Thyroid gland (tissue), 4 donors: ENCODE results near the gene CACNA1D. TPM values are rescaled to one million over a fixed set of nuclear protein-coding genes. Genes with fewer than 3 reads are reported as not detected.

ENCODE experiments used
- DNase-seq, 2 donors: peaks; one replicate each; pipeline ENCODE4 v3.0.0-alpha.2; 2019
- H3K27ac ChIP-seq, 3 donors: fragments of 200-600 bp; sonication (generic); 1 replicate in 2 of 3; 2 replicates in 1 of 3; pipeline ENCODE4 v1.5.1; 2016 to 2019; ENCODE audit warnings: mild to moderate bottlenecking in 1 of 3, moderate library complexity in 1 of 3
- H3K27me3 ChIP-seq: fragments of 200-600 bp; sonication (generic); one replicate; pipeline ENCODE4 v1.5.1; 2019
- H3K36me3 ChIP-seq, 2 donors: fragments of 200-600 bp; sonication (generic); one replicate each; pipeline ENCODE4 v1.5.1; 2016 to 2019
- H3K4me1 ChIP-seq, 2 donors: fragments of 200-600 bp; sonication (generic); one replicate each; pipeline ENCODE4 v1.5.1; 2017 to 2019
- H3K4me3 ChIP-seq, 3 donors: fragments of 200-600 bp; sonication (generic); replicated peaks in 1 of 3; 1 replicate in 2 of 3; 2 replicates in 1 of 3; pipeline ENCODE4 v1.5.1; 2016; ENCODE audit warnings: mild to moderate bottlenecking in 1 of 3
- H3K9me3 ChIP-seq: fragments of 200-600 bp; sonication (generic); one replicate; pipeline ENCODE4 v1.5.1; 2017
- POLR2A ChIP-seq, 2 donors: fragments of 450-650 bp; IDR thresholded peaks; one replicate each; pipeline ENCODE4 v1.6.1; 2017; ENCODE audit warnings: antibody characterized with exemption in 2 of 2, mild to moderate bottlenecking in 2 of 2, moderate library complexity in 1 of 2
- WGBS, 2 donors: methylation state at CpG; one replicate each; pipeline ENCODE4 v1.1.5; 2017; 5-methylcytosine and 5-hydroxymethylcytosine counted together
- intact Hi-C: fragments of 100-400 bp; cut with DNase I; formaldehyde crosslinking; loops from one replicate; pipeline ENCODE4 v1.15.1; 2023
- small RNA-seq: library from RNA; depleted of rRNA; stranded (forward); fragments of <200 nt; gene quantifications from one replicate; pipeline ENCODE3, GENCODE V24; 2016
- total RNA-seq, 4 donors: library from RNA; depleted of rRNA; stranded (reverse); fragments of >200 nt; gene quantifications; one replicate each; pipeline ENCODE4 v1.2.3, GENCODE V29; 2016
- TF ChIP-seq, protein P1 (sequence below), 6 experiments: fragments of 200-600 bp in 3 of 6; fragments of 450-650 bp in 3 of 6; sonication (generic) in 3 of 6; IDR thresholded peaks; one replicate each; pipeline ENCODE4 v1.5.1; 2016 to 2019; ENCODE audit warnings: antibody characterized with exemption in 6 of 6, mild to moderate bottlenecking in 2 of 6, inconsistent platforms in 1 of 6, moderate library complexity in 1 of 6

Gene CACNA1D
- total RNA-seq, 4 donors from 2014 or later, result 7.1 to 46.1 (median 27.3) TPM

DNA sequence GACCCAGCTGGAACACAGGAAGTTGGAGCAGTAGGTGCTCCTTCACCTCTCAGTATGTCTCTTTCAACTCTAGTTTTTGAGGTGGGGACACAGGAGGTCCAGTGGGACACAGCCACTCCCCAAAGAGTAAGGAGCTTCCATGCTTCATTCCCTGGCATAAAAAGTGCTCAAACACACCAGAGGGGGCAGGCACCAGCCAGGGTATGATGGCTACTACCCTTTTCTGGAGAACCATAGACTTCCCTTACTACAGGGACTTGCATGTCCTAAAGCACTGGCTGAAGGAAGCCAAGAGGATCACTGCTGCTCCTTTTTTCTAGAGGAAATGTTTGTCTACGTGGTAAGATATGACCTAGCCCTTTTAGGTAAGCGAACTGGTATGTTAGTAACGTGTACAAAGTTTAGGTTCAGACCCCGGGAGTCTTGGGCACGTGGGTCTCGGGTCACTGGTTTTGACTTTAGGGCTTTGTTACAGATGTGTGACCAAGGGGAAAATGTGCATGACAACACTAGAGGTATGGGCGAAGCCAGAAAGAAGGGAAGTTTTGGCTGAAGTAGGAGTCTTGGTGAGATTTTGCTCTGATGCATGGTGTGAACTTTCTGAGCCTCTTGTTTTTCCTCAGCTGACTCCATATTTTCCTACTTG, 363.8 kb downstream of the CACNA1D start:
- Histone ChIP-seq H3K4me3 (no peak overlapping the region), H3K36me3 (peaks cover 7 to 20% of the 10 kb centered on the region in 2 donors), H3K27ac (no peak overlapping the region), H3K27me3 (no peaks in the 10 kb centered on the region), H3K9me3 (no peaks in the 10 kb centered on the region), H3K4me1 (peaks cover 0 to 5% of the 10 kb centered on the region in 2 donors)
- intact Hi-C loops, result no loop called here
- TF ChIP-seq, protein P1, sequence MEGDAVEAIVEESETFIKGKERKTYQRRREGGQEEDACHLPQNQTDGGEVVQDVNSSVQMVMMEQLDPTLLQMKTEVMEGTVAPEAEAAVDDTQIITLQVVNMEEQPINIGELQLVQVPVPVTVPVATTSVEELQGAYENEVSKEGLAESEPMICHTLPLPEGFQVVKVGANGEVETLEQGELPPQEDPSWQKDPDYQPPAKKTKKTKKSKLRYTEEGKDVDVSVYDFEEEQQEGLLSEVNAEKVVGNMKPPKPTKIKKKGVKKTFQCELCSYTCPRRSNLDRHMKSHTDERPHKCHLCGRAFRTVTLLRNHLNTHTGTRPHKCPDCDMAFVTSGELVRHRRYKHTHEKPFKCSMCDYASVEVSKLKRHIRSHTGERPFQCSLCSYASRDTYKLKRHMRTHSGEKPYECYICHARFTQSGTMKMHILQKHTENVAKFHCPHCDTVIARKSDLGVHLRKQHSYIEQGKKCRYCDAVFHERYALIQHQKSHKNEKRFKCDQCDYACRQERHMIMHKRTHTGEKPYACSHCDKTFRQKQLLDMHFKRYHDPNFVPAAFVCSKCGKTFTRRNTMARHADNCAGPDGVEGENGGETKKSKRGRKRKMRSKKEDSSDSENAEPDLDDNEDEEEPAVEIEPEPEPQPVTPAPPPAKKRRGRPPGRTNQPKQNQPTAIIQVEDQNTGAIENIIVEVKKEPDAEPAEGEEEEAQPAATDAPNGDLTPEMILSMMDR (IDR thresholded peaks at IDR 0.05), result no peak
- TF ChIP-seq POLR2A (IDR thresholded peaks at IDR 0.05), result no peak
- 88 to 92% methylated on average over 7 of the region's 7 CpGs for WGBS, 2 donors
- no peak for DNase-seq

DNA sequence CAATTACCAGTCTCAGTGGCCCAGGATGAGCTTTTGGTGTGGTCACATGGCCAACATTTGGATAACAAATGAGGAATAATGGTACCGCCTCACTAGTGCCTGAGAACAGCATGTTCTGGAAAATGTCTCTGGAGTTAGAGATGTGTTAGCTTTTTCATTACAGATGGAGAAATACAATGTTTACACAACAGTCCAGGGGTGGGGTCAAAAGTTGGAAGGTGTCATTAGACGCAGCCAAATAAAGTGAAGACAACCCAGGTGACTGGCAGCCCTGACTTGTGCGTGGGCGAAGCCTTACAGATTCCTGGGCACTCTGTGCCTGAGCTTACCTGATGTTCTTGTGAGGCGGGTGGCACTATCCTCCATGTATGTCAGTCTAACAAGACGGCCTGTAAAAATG, 364.8 kb downstream of the CACNA1D start:
- TF ChIP-seq POLR2A (IDR thresholded peaks at IDR 0.05), result no peak
- TF ChIP-seq, protein P1 (IDR thresholded peaks at IDR 0.05), result no peak
- peaks cover 0 to 5% of the 10 kb centered on the region in 2 donors for H3K4me1 ChIP-seq
- H3K27ac ChIP-seq, result no peak overlapping the region
- no peaks in the 10 kb centered on the region for H3K9me3 ChIP-seq
- WGBS, 2 donors, result 97 to 98% methylated on average over 6 of the region's 6 CpGs
- H3K36me3 ChIP-seq, result peaks cover 7 to 27% of the 10 kb centered on the region in 2 donors
- H3K27me3 ChIP-seq, result no peaks in the 10 kb centered on the region
- intact Hi-C loops, result no loop called here
- DNase-seq, result no peak
- H3K4me3 ChIP-seq, result no peak overlapping the region

DNA sequence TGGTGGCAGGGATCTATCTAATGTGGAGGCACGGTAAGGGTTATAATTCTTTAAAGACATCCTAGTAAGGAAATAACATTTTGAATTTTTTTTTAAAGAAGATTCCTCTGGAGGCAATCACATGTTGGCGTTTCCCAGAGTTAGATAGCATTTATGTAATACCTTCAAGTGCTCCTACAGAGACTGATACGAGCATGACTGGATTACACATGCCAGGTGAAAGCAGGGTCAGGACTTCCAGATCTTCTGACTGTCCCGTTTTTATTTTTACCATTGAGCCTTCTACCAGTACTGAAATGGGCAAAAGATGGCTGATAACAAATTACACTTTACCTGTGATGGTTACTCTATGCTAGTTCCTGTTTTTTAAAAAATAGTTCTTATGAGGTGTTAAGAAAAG, 365.8 kb downstream of the CACNA1D start:
- TF ChIP-seq, protein P1 (IDR thresholded peaks at IDR 0.05), result no peak
- no peak for TF ChIP-seq POLR2A (IDR thresholded peaks at IDR 0.05)
- Histone ChIP-seq H3K9me3 (no peaks in the 10 kb centered on the region), H3K27ac (no peak overlapping the region), H3K27me3 (no peaks in the 10 kb centered on the region), H3K4me1 (peaks cover 0 to 5% of the 10 kb centered on the region in 2 donors), H3K36me3 (peaks cover 11 to 33% of the 10 kb centered on the region in 2 donors), H3K4me3 (no peak overlapping the region)
- intact Hi-C loops, result no loop called here
- no peak for DNase-seq
- 88 to 90% methylated on average over 4 of the region's 4 CpGs for WGBS, 2 donors

DNA sequence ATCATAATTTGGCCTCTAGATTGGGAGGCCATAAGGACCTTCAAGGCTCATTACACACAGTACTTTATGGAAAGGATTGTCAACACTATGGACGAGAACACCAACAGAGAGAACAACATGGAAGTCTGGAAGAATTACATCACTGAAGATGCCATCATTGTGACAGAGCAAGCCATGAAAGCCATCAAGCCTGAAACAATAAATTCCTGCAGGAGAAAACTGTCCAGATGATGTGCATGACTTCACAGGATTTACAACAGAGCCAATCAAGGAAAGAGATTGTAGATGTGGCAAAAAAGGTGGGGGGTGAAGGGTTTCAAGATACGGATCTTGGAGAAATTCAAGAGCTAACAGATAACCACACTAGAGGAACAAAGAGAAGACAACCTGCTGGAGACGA, 367.8 kb downstream of the CACNA1D start:
- Histone ChIP-seq H3K27me3 (no peaks in the 10 kb centered on the region), H3K4me1 (no peaks in the 10 kb centered on the region), H3K9me3 (no peaks in the 10 kb centered on the region), H3K36me3 (peaks cover 15 to 33% of the 10 kb centered on the region in 2 donors), H3K4me3 (no peak overlapping the region), H3K27ac (no peak overlapping the region)
- intact Hi-C loops, result no loop called here
- 92 to 94% methylated on average over 3 of the region's 3 CpGs for WGBS, 2 donors
- no peak for DNase-seq
- TF ChIP-seq, protein P1 (IDR thresholded peaks at IDR 0.05), result no peak
- TF ChIP-seq POLR2A (IDR thresholded peaks at IDR 0.05), result no peak

DNA sequence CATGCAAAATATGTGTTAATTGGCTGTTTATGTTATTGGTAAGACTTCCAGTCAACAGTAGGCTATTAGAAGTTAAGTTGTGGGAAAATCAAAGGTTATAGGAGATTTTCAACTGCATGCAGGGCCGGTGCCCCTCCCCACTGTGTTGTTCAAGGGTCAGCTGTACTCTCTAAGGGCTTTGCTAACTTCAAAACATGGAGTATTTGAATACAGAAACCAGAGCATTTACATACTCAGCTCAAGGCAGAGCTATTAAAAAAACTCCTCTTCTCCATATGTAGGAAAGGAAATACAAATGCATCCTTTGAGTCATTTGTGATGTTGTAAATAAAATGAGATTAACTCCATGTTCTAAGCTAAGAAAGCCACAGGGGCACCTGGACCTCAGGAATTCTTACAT, 368.7 kb downstream of the CACNA1D start:
- H3K36me3 ChIP-seq, result peaks cover 15 to 36% of the 10 kb centered on the region in 2 donors
- WGBS, 2 donors, result 74 to 86% methylated on average over 1 of the region's 1 CpG
- H3K27ac ChIP-seq, result no peak overlapping the region
- no peak overlapping the region for H3K4me3 ChIP-seq
- TF ChIP-seq, protein P1 (IDR thresholded peaks at IDR 0.05), result no peak
- no peak for TF ChIP-seq POLR2A (IDR thresholded peaks at IDR 0.05)
- no peak for DNase-seq
- no peaks in the 10 kb centered on the region for H3K9me3 ChIP-seq
- no peaks in the 10 kb centered on the region for H3K4me1 ChIP-seq
- intact Hi-C loops, result no loop called here
- no peaks in the 10 kb centered on the region for H3K27me3 ChIP-seq

Small RNA genes within 50 kb of the gene (small RNA-seq; reads per million reads assigned to genes)
- gene AC012467.1 (not detected), gene RF00154 (66.9 reads per million, percentile 96 among the genes with 10 or more reads in this experiment)

Other genes with a start within 250 kb of the CACNA1D start
- 100 to 1,000 TPM; 468 to 962 (median 800) TPM for gene TKT, start 238.6 kb upstream of the CACNA1D start, total RNA-seq
- gene DCP1A, start 147.1 kb upstream of the CACNA1D start, total RNA-seq, result 10 to 100 TPM; 20.9 to 30.6 (median 23.3) TPM